HepG2 (cell line): Measurements from ENCODE around the gene CDK2AP2. TPM values are rescaled to one million over a fixed set of nuclear protein-coding genes. Genes with fewer than 3 reads are reported as not detected.

Experiments
- AHDC1 ChIP-seq: sonication (generic); formaldehyde crosslinking; IDR thresholded peaks from 2 replicates; pipeline ENCODE4 v1.5.1; 2020; ENCODE audit warnings: mild to moderate bottlenecking, missing genetic modification reagents, borderline replicate concordance
- IRF2 ChIP-seq: IDR thresholded peaks from 2 replicates; pipeline ENCODE4 v1.6.1; 2018; ENCODE audit warnings: missing genetic modification reagents, missing compliant biosample characterization
- NKX3-1 ChIP-seq: sonication (generic); formaldehyde crosslinking; IDR thresholded peaks from 2 replicates; pipeline ENCODE4 v1.5.0; 2020; ENCODE audit warnings: missing genetic modification reagents
- TBX2 ChIP-seq: sonication (generic); formaldehyde crosslinking; IDR thresholded peaks from 2 replicates; pipeline ENCODE4 v1.5.0; 2020; ENCODE audit warnings: missing genetic modification reagents, mild to moderate bottlenecking, borderline replicate concordance
- YEATS4 ChIP-seq: sonication (generic); formaldehyde crosslinking; IDR thresholded peaks from 2 replicates; pipeline ENCODE4 v1.4.0; 2020; ENCODE audit warnings: missing genetic modification reagents, borderline replicate concordance
- ZBTB3 ChIP-seq: sonication (generic); formaldehyde crosslinking; IDR thresholded peaks from 2 replicates; pipeline ENCODE4 v1.4.0; 2020; ENCODE audit warnings: low read depth, mild to moderate bottlenecking, moderate library complexity, missing genetic modification reagents, borderline replicate concordance
- ZFX ChIP-seq: sonication (generic); formaldehyde crosslinking; IDR thresholded peaks from 2 replicates; pipeline ENCODE4 v1.4.0; 2020; ENCODE audit warnings: mild to moderate bottlenecking, low read depth, missing genetic modification reagents, moderate library complexity
- ZIK1 ChIP-seq: sonication (generic); formaldehyde crosslinking; IDR thresholded peaks from 2 replicates; pipeline ENCODE4 v1.5.0; 2020; ENCODE audit warnings: mild to moderate bottlenecking, low read depth, missing genetic modification reagents, borderline replicate concordance
- ZNF142 ChIP-seq: sonication (generic); formaldehyde crosslinking; IDR thresholded peaks from 2 replicates; pipeline ENCODE4 v1.4.0; 2020; ENCODE audit warnings: missing genetic modification reagents
- ZNF143 ChIP-seq: sonication (generic); formaldehyde crosslinking; IDR thresholded peaks from 2 replicates; pipeline ENCODE4 v1.4.0; 2020; ENCODE audit warnings: missing genetic modification reagents
- ZNF281 ChIP-seq: sonication (generic); formaldehyde crosslinking; IDR thresholded peaks from 2 replicates; pipeline ENCODE4 v1.4.0; 2020; ENCODE audit warnings: missing genetic modification reagents, borderline replicate concordance
- ZNF557 ChIP-seq: sonication (generic); formaldehyde crosslinking; IDR thresholded peaks from 2 replicates; pipeline ENCODE4 v1.4.0; 2020; ENCODE audit warnings: missing genetic modification reagents
- ZNF616 ChIP-seq: sonication (generic); formaldehyde crosslinking; IDR thresholded peaks from 2 replicates; pipeline ENCODE4 v1.5.0; 2020; ENCODE audit warnings: low read depth, mild to moderate bottlenecking, missing genetic modification reagents
- polyA plus RNA-seq, 8 experiments: library from polyadenylated mRNA; depleted of rRNA in 3 of 8; stranded (reverse) in 7 of 8; unstranded in 1 of 8; fragments of >200 nt; fragmentation: Illumina TruSeq in 4 of 8; extraction: Trizol in 4 of 8; gene quantifications; 2 replicates each; pipeline versions ENCODE4 v1.2.1 to v1.2.3, GENCODE V29; 2011 to 2016; ENCODE audit warnings: low read depth in 4 of 8, missing spikeins in 1 of 8, mixed read lengths in 1 of 8; ENCODE audit not compliant: insufficient read depth in 1 of 8
- total RNA-seq, 5 experiments: library from RNA; depleted of rRNA; stranded (reverse); fragments of >200 nt; fragmentation: Illumina TruSeq; extraction: Trizol; gene quantifications; 2 replicates each; pipeline ENCODE4 v1.2.3, GENCODE V29; 2016; ENCODE audit warnings: low read depth in 1 of 5

Gene CDK2AP2
- total and polyA plus RNA-seq, 2 of the 13 experiments (the other 11 are each of a cell fraction or from before 2014, with no cell fraction given) = 15.0 to 23.2 TPM

- TF ChIP-seq ZNF281 (CRISPR knock-in tag) (no peak), ZFX (CRISPR knock-in tag) (peak; percentile 82), ZNF142 (CRISPR knock-in tag) (peak; percentile 62; the same call in 1 of the 2 replicates), TBX2 (no peak; the same call in 1 of the 2 replicates), ZNF616 (CRISPR knock-in tag) (peak; percentile 62), YEATS4 (no peak), ZNF557 (CRISPR knock-in tag) (peak; percentile 87; the same call in 1 of the 2 replicates), NKX3-1 (CRISPR knock-in tag) (peak; percentile 59; the same call in 1 of the 2 replicates), AHDC1 (no peak; the same call in 1 of the 2 replicates), ZBTB3 (CRISPR knock-in tag) (no peak), IRF2 (peak; percentile 75; the same call in 1 of the 2 replicates), ZIK1 (CRISPR knock-in tag) (0 out of 2 replicates have a peak, but pooled peaks have one; percentile 30), ZNF143 (CRISPR knock-in tag) (peak; percentile 63)
Observed at GRCh38 chr11:67468759-67469507, 39.0 kb downstream of the CDK2AP2 start, which contains the start of gene TMEM134 (continued).
